WERI-Rb-1 (cell line): ENCODE results near the gene NDUFA6.

ENCODE experiments used
- DNase-seq: peaks from one replicate; pipeline ENCODE4 v3.0.0-alpha.2; 2020
- H3K27ac ChIP-seq: fragments of 250-450 bp; sonication (Bioruptor Pico); 2 replicates; pipeline ENCODE4 v1.5.1; 2020; ENCODE audit warnings: mild to moderate bottlenecking, moderate library complexity
- H3K27me3 ChIP-seq: fragments of 250-450 bp; sonication (Bioruptor Pico); 2 replicates; pipeline ENCODE4 v1.5.1; 2021; ENCODE audit warnings: mild to moderate bottlenecking, low read depth, moderate library complexity; ENCODE audit not compliant: insufficient read depth, severe bottlenecking
- H3K36me3 ChIP-seq: fragments of 250-450 bp; sonication (Bioruptor Pico); 2 replicates; pipeline ENCODE4 v1.5.1; 2020; ENCODE audit warnings: mild to moderate bottlenecking, moderate library complexity
- H3K4me3 ChIP-seq: 2 replicates; pipeline ENCODE4 v1.5.1; 2011; ENCODE audit warnings: low read depth, mild to moderate bottlenecking, control low read depth, low read length
- H3K9me3 ChIP-seq: fragments of 250-450 bp; sonication (Bioruptor Pico); 2 replicates; pipeline ENCODE4 v1.5.1; 2021; ENCODE audit warnings: mild to moderate bottlenecking, moderate library complexity; ENCODE audit not compliant: severe bottlenecking
- CTCF ChIP-seq: IDR thresholded peaks from 2 replicates; pipeline ENCODE4 v1.5.1; 2011; ENCODE audit warnings: low read depth, mild to moderate bottlenecking, control low read depth, inconsistent platforms, low read length

NDUFA6 gene

GRCh38 chr22:42077486-42078125 is 13.0 kb downstream of the NDUFA6 start:
- Histone ChIP-seq H3K27ac (no peak overlapping the region), H3K36me3 (peaks cover 15% of the 10 kb centered on the region), H3K4me3 (no peak overlapping the region), H3K9me3 (no peaks in the 10 kb centered on the region), H3K27me3 (no peaks in the 10 kb centered on the region)
- no peak for TF ChIP-seq CTCF
- no peak for DNase-seq

DNA sequence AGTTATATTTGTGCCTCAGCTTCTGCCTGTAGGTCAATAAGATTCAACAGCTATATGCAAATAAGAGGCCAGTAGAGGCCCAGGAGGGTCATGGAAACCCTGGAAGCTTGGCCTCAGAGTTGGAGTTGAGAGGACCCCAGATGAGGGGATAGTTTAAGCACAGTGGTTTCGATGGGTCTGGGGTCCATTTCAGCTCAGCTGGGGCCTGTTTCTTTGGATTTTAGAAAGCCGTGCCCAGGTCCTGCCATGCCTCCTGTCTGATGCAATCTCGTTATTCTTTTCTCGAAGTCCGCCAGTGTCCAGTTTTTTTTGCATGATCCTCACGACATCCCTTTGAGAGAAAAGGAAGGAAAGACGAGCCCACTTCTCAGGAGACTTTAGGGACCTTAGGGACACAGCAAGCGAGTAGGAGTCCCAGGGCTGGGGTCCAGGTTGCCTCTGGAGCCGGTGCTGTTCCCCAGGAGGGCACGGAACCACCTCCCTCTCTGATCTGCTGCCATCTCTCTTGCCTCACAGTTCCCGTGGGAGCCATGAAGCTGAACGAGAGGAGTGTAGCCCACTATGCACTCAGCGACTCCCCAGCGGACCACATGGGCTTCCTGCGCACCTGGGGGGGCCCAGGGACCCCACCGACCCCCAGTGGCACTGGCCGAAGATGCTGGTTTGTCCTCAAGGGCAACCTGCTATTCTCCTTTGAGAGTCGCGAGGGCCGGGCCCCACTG is 13.6 kb downstream of the NDUFA6 start:
- Histone ChIP-seq H3K27ac (no peak overlapping the region), H3K27me3 (no peaks in the 10 kb centered on the region), H3K4me3 (no peak overlapping the region), H3K36me3 (peaks cover 8% of the 10 kb centered on the region), H3K9me3 (no peaks in the 10 kb centered on the region)
- DNase-seq = no peak
- no peak for TF ChIP-seq CTCF

- Histone ChIP-seq H3K27ac (no peak overlapping the region), H3K27me3 (no peaks in the 10 kb centered on the region), H3K36me3 (no peaks in the 10 kb centered on the region), H3K9me3 (no peaks in the 10 kb centered on the region), H3K4me3 (no peak overlapping the region)
- no peak for DNase-seq
- no peak for TF ChIP-seq CTCF
Measured at GRCh38 chr22:42074846-42075676, 15.5 kb downstream of the NDUFA6 start.

DNA sequence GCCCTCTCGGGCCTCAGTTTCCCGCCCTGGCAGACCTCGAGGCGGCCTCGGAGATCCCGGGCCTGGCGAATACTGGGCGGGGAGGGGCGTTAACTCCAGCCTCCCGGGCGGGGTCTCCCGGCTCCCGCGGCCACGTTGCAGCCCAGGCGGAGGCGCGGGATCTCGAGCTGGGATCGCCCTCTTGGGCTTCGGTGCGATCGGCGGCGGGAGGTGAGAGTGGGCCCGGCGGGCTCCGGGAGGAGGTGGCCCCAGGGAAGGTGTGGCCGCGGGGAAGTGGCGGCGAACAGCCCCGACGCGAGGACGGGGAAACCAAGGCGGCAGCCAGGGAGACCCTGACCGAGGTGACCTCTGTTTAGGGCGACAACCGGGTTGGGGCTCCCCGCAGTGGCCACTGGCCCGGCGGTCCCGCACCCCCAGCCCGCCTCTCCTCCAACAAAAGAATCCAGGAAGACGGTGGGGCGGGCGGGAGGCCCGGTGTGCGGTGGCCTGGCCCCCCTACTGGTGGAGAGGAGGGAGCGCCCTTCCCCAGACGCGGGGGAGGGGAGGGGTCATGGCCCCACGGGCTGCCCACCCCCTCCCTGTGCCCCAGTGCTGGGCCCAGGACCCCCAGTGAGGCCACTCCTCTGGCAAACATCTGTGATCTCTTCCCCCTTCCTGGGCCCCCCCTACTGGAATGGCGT is 16.3 kb downstream of the NDUFA6 start, which contains the start of gene PHETA2:
Gene PHETA2, plus strand, starts transcription at position 117 of the 680 bp plus-strand sequence. CDS start 3,046 bp downstream, outside the sequence.
- H3K27ac ChIP-seq = no peak within 1 kb of the TSS
- H3K36me3 ChIP-seq = no peaks in the 10 kb centered on the region
- no peaks in the 10 kb centered on the region for H3K27me3 ChIP-seq
- TF ChIP-seq CTCF = no peak
- H3K9me3 ChIP-seq = no peaks in the 10 kb centered on the region
- no peak for DNase-seq
- H3K4me3 ChIP-seq = no peak within 1 kb of the TSS

GRCh38 chr22:42073621-42074041 is 16.9 kb downstream of the NDUFA6 start:
- Histone ChIP-seq H3K27me3 (no peaks in the 10 kb centered on the region), H3K9me3 (no peaks in the 10 kb centered on the region), H3K4me3 (no peak overlapping the region), H3K27ac (no peak overlapping the region), H3K36me3 (no peaks in the 10 kb centered on the region)
- TF ChIP-seq CTCF = no peak
- DNase-seq = no peak
